VCaP (cell line): ENCODE measurements around the gene OR4D1.
"Not testable (repeated sequence)": the region's sequence is repeated elsewhere in the genome, so short reads cannot be mapped to it uniquely, and the experiment has no call there.

Source experiments
- H3K27ac ChIP-seq: fragments of 450-650 bp; 2 replicates; pipeline ENCODE4 v1.5.1; 2017
- TF ChIP-seq, protein P1 (sequence below): fragments of 450-650 bp; conservative IDR thresholded peaks from 2 replicates; pipeline ENCODE4 v1.5.1; 2017; ENCODE audit warnings: mild to moderate bottlenecking, moderate library complexity

The OR4D1 gene

DNA sequence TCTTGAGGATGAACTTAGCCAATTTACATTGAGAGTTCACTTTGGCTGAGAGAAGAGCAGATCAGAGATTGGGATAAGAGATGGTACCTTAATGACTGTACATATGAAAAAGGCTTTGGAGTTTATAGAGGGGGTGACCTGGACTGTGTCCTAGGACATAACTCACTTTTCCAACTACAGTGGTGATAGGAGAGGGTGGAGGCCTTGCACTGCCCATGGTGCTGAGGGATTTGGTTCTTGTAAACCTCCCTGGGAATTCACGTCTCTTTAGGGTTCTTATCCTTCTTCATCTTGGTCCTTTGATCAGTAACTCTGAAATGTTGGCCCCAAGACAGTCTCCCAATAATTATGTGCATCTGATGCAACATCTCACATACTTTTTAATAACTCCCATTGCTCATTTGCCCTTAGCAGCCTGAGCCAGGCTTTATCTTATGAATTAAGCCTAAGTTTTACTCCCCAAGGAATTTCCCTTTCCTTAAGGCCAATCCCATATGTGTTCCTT is at the start of gene OR4D1:
TSS of gene OR4D1 (plus strand) at position 455 of the 505 bp plus-strand sequence. CDS start 6,770 bp downstream, outside the sequence.
- TF ChIP-seq, protein P1, sequence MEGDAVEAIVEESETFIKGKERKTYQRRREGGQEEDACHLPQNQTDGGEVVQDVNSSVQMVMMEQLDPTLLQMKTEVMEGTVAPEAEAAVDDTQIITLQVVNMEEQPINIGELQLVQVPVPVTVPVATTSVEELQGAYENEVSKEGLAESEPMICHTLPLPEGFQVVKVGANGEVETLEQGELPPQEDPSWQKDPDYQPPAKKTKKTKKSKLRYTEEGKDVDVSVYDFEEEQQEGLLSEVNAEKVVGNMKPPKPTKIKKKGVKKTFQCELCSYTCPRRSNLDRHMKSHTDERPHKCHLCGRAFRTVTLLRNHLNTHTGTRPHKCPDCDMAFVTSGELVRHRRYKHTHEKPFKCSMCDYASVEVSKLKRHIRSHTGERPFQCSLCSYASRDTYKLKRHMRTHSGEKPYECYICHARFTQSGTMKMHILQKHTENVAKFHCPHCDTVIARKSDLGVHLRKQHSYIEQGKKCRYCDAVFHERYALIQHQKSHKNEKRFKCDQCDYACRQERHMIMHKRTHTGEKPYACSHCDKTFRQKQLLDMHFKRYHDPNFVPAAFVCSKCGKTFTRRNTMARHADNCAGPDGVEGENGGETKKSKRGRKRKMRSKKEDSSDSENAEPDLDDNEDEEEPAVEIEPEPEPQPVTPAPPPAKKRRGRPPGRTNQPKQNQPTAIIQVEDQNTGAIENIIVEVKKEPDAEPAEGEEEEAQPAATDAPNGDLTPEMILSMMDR = no peak
- H3K27ac ChIP-seq = no peak within 1 kb of the TSS

DNA sequence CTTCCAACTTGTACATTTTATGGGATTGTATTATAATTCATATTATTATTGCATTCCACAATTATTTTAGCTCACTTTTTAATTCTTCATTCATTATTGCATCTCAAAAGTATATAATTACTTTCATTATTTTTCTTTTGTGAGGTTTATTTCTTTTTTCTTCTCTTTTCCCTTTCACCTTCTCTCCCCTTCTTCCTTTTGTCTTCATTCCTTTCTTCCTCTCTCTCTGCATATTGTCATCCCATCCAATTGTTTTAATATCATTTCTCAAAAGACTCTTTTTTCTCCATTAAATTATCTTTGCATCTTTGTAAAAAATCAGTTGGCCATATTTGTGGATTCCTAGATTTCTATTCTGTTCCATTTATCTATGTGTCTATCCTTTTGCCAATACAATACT is 47.7 kb upstream of the OR4D1 start:
- TF ChIP-seq, protein P1 = no peak
- H3K27ac ChIP-seq = no peak overlapping the region

DNA sequence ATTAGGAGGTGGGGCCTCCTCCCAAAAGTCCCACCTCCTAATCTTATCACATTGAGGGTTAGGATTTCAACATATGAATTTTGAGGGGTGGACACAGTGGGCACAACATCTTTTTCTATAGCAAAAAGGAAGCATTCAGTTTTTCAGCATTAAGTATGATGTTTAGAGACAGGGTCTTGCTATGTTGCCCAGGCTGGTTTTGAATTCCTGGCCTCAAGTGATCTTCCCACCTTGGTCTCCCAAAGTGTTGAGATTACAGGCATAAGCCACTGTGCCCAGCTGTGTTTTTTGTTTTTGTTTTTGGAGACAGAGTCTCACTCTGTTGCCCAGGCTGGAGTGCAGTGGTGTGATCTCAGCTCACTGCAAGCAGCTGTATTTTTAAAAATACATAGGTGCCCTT is 46.3 kb upstream of the OR4D1 start:
- not testable (repeated sequence) for H3K27ac ChIP-seq

DNA sequence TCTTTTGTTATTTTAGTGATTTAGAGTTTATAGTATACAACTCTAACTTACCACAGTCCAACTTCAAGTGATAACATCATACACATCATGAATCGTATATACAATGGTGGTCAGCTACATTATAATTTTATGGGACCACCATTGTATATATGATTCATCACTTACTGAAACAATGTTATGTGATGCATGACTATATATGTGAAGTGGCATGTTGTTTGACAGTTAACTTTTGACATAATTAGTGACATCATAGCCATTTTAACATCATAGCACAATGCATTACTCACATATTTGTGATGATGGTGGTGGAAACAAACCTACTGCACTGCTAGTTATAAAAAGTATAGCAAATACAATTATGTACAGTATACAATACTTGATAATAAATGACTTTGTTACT is 43.1 kb upstream of the OR4D1 start:
- no peak overlapping the region for H3K27ac ChIP-seq
- TF ChIP-seq, protein P1 = no peak

DNA sequence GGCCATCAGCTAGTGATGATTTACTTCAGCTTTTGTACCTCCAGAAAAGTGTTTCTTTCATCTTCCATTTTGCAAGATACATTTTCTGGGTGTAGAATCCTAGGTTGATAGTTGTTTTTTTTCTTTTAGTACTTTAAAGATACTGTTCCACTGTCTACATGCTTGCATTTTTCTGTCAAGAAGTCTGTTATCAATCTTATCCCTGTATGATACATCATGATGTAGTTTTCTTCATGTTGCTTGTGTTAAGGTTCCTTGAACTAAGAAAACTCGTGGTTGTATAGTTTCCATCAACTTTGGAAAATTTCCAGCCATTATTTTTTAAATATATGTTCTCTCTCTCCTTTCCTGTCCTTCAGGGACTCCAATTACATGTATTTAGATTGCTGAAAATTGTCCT is 40.9 kb upstream of the OR4D1 start:
- TF ChIP-seq, protein P1 = no peak
- H3K27ac ChIP-seq = no peak overlapping the region

DNA sequence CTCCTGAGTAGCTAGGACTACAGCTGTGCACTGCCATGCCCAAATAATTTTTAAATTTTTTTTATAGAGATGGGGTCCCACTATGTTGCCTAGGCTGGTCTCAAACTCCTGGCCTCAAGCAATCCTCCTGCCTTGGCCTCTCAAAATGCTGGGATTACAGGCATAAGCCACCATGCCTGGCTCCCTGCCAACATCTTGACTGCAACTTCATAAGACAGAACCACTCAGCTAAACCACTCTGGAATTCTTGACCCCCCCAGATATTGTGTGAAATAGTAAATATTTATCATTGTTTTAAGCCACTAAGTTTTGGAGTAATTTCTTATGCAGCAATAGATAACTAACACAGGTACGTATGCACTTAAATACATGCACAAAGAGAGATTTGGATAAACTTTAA is 39.0 kb upstream of the OR4D1 start:
- TF ChIP-seq, protein P1 = no peak

DNA sequence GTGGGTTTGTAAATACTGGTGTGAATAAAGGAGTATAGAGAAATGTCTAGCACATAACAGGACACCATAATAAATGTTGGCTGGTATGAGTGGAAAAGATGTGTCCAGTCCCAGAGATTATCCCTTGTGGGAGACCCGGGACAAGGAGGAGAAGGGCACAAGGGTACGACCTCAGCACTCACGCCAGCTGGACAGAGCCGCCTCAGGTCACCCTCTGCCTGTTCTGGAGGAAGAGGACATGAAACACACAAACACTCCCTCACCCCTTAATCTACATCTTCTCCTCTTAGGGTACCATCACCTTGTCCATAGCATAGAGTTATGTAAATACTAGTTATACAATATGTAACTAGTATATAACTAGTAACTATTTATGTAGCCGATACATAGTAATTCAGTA is 38.2 kb upstream of the OR4D1 start:
- TF ChIP-seq, protein P1 = no peak
- H3K27ac ChIP-seq = peak overlapping the region; percentile 33

More for the DNA sequence above, 39.0 kb upstream of the OR4D1 start:
- no peak overlapping the region for H3K27ac ChIP-seq

DNA sequence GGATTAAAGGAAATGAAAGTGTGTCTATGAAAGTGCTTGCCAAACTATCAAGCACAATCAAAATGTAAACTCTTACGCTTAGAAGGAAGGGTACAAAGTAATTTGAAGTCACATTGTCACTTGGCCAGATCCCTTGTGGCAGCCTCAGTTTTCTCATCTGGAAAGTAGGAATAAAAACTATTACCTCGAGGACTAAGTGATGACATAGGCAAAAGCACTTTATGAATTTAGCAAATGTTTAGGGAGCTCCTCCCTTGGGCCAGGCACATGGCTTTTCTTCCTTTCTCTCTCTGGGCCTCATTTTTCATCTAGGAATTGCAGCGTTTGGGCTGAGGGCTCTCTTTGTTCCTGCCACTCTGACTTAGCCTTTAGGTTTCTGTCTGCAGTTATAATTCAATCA is 36.5 kb upstream of the OR4D1 start:
- TF ChIP-seq, protein P1 = no peak
- no peak overlapping the region for H3K27ac ChIP-seq
